Activated T-cell treated with anti-CD3 and anti-CD28 coated beads for 48 hours (primary cell): ENCODE measurements around the gene CEACAM18.
"Not testable (repeated sequence)": the region's sequence is repeated elsewhere in the genome, so short reads cannot be mapped to it uniquely, and the experiment has no call there.

Experiments used
- DNase-seq: peaks from one replicate; pipeline ENCODE4 v3.0.0-alpha.2; 2020; ENCODE audit warnings: low read depth

CEACAM18 gene

DNA sequence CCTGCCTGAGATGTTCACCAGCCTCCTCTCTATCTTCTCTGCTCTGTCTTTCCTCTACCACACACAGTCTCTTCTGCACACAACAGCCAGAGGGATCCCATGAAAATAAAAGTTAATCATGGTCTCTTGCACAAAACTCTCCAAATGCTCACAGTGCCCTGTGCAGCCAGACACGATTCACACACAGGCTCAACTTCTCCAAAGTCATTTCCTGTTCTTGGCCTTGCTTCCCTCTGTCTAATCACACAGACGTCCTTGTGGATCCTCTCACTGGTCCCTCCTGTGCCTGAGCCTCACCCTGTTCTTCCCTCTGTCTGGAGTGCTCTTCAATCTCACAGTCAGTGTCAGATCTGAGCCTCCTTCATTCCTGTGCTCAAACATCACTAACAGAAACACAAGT lies 15.4 kb downstream of the CEACAM18 start:
- DNase-seq, result no peak

- no peak for DNase-seq
Observed at GRCh38 chr19:51497666-51498065, 19.3 kb downstream of the CEACAM18 start.

DNA sequence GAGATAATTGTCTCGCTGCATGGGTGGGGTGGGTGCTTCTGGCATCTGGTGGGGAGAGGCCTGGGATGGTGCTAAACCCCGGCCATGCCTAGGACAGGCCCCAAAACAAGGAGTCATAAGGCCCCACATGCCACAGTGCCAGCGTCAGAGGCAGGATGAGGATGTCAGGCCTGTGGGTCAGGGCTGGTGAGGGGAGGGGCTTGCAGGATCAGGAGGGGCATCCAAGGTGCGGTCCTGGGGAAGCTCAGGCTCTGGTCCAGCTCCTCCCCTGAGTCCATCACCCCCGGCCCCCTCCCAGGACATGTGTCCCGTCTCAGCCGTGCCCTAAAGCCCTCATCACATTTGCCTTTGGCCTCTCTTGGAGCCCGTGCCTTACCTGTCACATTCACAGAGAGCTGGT lies 22.6 kb downstream of the CEACAM18 start:
- not testable (repeated sequence) for DNase-seq

- DNase-seq, result no peak
Observed at GRCh38 chr19:51501594-51502263, 23.4 kb downstream of the CEACAM18 start, which contains the start of gene SIGLEC12. SIGLEC12 (minus strand) TSS chr19:51501800; CDS start chr19:51501733, 67 bp downstream.

DNA sequence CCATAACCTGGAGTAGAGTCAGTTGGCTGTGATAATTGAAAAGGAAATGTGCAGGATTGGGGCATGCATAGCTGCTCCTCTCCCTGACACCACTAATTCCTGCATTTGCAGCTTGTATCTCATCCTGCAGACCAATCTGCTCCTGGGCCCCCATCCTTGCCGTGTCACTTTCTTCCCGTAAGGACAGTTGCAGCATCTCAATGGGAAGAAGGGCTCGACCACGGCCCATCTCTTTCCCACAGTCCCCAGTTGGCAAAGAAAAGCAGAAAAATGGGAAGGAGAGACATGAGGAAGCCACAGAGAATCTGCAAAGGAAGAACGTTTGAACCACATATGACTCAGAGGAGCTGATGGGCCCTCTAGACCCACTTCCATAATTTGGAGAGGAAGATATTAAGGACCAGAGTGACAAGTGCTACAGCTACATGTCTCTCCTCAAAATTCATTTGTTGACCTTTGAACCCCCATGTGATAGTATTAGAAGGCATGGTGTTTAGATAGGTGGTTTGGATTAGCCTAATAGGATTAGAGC lies 25.0 kb downstream of the CEACAM18 start:
- no peak for DNase-seq

DNA sequence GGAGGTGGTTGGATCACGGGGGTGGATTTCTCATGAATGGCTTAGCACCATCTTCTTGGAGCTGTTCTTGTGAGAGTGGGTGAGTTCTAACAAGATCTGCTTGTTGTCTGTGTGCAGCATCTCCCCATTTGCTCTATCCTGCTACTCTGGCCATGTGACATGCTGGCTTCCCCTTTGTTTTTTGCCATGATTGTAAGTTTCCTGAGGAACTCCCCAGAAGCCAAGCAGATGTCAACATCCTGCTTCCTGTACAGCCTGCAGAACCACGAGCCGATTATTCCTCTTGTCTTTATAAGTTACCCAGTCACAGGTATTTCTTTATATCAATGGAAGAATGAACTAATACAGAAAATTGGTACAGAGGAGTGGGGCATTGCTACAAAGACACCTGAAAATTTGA lies 25.6 kb downstream of the CEACAM18 start:
- DNase-seq, result no peak

- no peak for DNase-seq
Observed at GRCh38 chr19:51505904-51506303, 27.6 kb downstream of the CEACAM18 start.

DNA sequence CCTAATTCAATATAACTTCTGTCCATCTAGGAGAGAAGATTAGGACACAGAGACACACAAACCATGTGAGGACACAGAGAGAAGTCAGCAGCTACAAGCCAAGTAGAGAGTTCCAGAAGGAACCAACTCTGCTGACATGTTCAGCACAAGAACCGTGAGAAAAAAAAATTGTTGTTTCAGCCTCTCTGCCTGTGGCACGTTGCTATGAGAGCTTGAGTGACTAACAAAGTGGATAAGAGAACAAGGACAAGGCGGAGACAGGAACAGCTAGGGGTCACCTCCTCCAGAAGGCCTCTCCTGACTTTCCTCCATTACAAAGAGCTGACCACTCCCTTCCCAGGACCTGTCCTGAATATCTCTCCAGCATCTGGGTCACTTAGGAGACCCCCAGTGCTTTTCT lies 28.9 kb downstream of the CEACAM18 start:
- DNase-seq, result no peak

- no peak for DNase-seq
Observed at GRCh38 chr19:51507640-51508058, 29.3 kb downstream of the CEACAM18 start.

DNA sequence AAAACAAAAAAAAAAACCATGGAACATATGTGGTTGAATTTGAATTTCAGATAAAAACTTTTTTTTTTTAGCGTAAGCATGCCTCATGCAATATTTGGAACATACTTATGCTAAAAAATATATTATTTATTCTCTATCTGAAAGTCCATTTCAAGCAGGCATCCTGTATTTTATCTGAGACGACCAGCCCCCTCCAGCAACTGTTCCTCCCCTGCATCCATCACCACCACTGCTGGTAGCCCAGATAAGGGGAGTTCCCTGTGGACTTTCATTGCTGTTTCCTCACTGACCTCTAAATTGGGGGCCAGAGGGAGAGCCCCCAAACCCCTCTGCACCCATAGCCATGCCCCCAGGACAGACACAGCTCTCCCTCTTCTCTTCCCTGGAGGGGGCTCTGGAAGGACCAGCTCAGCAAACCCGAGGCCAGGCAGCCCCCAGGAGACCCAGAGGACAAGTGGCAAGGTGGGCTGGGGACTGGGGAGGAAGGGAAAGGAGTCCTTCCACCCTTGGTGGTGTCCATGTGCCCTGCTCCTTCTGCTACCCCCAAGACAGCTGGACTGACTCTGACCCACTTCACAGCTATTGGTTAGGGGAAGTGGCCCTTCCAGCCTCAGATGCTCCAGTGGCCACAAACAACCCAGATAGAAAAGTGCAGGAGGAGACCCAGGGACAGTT lies 29.9 kb downstream of the CEACAM18 start:
- no peak for DNase-seq

- DNase-seq, result no peak
Observed at GRCh38 chr19:51509823-51510660, 31.7 kb downstream of the CEACAM18 start.

- DNase-seq, result no peak
Observed at GRCh38 chr19:51511353-51511752, 33.0 kb downstream of the CEACAM18 start.

DNA sequence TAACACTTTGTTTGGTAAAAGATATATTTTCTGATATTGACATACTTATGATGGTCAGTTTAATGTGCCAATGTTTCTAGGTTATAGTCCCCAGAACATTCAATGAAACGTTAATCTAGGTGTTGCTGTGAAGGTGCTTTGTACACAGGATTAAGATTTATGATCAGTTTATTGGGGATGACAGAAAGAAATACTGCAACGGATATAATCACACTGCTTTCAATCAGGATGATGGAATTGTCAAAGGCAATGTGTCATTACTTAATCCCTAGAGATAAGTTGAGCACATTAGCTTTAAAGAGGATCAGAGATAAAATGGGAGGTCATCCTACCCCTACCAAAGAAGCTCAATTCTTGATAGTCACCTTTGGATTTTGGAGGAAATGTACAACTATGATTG lies 35.6 kb downstream of the CEACAM18 start:
- DNase-seq, result no peak

- no peak for DNase-seq
Observed at GRCh38 chr19:51514866-51515481, 36.6 kb downstream of the CEACAM18 start.

GRCh38 chr19:51520728-51521127 lies 42.4 kb downstream of the CEACAM18 start:
- no peak for DNase-seq

DNA sequence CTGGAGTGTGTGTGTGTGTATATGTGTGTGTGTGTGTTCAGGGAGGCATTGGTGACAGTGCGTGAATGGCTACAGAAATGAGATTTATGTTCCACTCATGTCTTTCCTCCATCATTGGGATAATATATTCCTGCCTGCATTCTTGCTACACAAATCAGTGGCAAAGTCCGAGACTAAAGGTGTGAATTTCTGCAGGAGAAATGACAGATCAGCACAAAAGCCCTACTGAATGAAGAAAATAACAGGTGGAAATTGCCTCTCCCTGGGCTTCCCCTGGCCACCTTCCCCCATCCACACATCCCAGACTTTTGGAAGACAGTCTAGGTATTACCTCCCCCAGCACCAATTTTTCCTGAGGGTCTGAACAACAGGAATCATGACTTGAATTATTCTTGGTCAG lies 43.0 kb downstream of the CEACAM18 start:
- no peak for DNase-seq

DNA sequence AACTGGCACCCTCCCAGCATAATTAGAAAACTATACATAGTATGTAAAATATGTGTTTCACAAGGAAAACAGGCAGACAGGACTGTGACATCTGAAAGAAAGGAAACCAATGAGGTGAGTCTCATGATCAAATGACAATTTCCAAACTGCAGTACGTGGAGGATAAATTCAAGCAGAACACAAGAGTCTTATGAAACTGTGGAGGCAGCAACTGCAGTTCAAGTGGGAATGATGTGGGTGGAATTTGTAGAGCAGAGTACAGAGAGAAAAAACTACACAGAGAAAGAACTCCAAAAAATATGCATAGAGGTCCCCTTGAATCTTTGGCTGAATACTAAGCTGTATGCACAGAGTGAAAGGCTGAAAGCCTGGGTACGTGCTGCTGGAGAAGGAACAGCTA lies 43.4 kb downstream of the CEACAM18 start:
- no peak for DNase-seq

DNA sequence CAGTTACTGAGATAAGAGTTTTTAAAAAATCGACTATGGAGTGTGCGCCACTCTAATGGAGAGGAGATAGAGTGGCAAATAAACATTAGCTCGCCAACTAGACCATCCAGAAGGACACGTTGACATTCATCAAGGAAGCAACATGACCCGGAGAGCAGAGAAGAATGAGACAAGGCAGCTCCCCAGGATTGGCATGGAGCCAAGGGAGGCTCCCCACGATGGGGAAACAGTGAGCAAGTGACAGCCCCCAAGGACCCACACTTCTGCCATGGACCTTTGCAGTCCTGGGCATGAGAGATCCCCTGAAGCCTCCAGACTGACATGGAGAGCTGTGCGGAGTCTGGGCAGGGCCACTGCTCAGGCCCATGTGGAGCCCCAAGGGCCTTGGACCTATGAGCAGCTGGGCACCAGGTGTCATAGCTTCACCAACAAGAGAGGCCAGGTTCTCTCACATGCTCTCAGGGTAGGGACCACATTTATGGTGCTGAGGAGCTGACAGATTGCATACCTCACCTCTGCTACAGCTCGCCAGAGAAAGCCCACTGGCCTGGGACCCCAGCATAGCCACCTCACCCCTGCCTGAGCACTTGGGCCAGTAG lies 46.4 kb downstream of the CEACAM18 start:
- DNase-seq, result no peak

DNA sequence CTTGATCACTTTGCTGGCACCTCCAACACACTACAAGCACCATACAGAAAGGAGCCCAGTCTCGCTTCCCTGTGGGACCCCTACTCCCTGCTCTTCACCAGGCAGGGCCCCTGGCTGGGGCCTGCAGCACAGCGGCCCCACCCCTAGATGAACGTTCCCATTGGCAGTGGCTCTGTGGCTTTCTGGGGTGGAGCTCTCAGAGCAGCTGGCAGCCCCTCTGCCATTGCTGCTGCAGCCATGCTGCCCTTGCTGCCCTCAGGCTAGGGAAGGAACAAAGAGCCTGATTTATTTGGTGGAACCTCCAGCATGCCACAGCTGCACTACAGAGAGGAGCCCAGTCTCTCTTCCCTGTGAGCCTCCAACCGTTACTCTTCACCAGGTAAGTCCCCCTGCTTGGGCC lies 47.3 kb downstream of the CEACAM18 start:
- no peak for DNase-seq

GRCh38 chr19:51529301-51529700 lies 51.0 kb downstream of the CEACAM18 start:
- no peak for DNase-seq

GRCh38 chr19:51530616-51531015 lies 52.3 kb downstream of the CEACAM18 start:
- DNase-seq, result no peak
